Measurements from ENCODE around the gene CAB39L. TPM values are rescaled to one million over a fixed set of nuclear protein-coding genes. Genes with fewer than 3 reads are reported as not detected.

The CAB39L gene
- total RNA-seq, 1 donor from 2014 or later = 7.1 TPM

DNA sequence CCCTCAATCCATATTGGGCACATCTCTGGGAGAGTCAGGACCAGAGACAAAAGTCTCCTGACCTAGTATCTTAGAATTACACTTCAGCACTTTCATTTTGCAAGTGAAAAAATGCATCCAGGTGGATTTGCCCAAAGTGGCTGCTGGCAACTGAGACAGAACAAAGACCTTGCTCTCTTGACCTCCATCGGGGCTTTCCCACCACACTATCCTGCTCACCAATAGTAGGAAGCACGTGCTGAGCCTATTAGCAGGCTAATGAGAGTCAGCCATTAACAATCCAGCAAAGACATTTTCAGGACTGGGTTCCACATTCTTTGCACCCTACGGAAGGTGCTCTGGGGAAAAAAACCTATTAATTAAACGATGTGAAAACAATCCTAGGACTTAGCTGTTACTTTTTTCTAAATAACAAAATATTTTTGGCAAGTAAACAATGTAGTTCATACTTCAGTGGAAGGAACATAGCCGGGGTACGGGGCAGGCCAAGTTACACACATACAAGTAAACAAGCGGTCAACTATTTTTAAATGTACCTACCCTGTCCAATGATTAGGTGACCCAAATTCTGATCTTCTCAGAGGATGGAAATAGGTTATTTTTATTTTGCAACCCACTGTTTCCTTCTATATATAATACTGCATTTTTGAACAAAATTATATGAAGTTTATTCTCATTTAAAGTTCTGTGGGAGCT is 117.5 kb downstream of the CAB39L start:
- DNase-seq (ENCODE audit: low spot score) = no peak
- no peaks in the 10 kb centered on the region for H3K36me3 Mint-ChIP-seq (ENCODE audit: low read depth)
- peaks cover under 1% of the 10 kb centered on the region for H3K4me1 Mint-ChIP-seq (ENCODE audit: low read depth)

DNA sequence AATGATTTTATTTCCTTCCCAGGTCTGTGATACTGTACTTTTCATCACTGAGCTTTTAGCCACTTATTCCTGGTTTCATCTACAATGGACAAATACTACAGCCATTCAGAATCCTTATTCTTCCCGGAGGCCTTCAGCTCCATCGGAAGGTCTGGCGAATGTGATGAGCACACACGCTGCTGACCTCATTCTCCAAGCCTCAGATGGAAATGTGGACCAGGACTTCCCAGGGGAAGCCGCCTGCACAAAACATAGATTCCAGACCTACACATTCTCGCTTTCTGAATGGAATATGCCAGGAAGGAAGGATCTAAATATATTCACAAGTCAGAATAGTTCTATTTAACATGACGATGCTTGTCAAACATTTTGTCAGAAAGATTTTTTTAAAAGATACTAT is 120.5 kb downstream of the CAB39L start:
- H3K9me3 Mint-ChIP-seq = no peaks in the 10 kb centered on the region
- H3K4me3 Mint-ChIP-seq = no peak overlapping the region
- H3K4me1 Mint-ChIP-seq (ENCODE audit: low read depth) = peaks cover 10% of the 10 kb centered on the region
- H3K36me3 Mint-ChIP-seq (ENCODE audit: low read depth) = no peaks in the 10 kb centered on the region
- intact Hi-C loops (cut with micrococcal nuclease) = no loop called here
- no peaks in the 10 kb centered on the region for H3K27me3 Mint-ChIP-seq (ENCODE audit: insufficient read depth)
- H3K27ac Mint-ChIP-seq = no peak overlapping the region
- DNase-seq (ENCODE audit: low spot score) = no peak

More for the DNA sequence above, 117.5 kb downstream of the CAB39L start:
- no peaks in the 10 kb centered on the region for H3K9me3 Mint-ChIP-seq
- H3K27me3 Mint-ChIP-seq (ENCODE audit: insufficient read depth) = no peaks in the 10 kb centered on the region
- H3K27ac Mint-ChIP-seq = no peak overlapping the region
- intact Hi-C loops (cut with micrococcal nuclease) = no loop called here
- no peak overlapping the region for H3K4me3 Mint-ChIP-seq

DNA sequence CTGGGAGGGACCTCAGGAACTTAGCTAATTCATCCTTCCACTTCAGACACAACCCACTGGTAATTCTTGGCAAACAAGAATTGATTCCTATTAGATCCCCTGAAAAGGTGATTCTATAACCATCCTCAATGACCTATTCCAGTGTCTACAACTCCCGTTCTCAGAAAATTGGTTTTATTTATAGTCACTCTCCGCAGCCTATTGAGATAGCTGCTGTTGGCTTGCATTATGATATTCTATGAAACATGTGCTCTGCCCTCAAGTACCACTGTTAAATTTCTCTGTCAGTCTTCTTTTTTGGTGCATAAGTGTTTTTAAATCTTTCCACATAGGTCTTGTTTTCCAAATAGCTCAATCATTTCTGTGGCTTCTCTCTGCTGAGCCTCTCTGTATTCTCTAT is 121.2 kb downstream of the CAB39L start:
- peaks cover 10% of the 10 kb centered on the region for H3K4me1 Mint-ChIP-seq (ENCODE audit: low read depth)
- no peaks in the 10 kb centered on the region for H3K36me3 Mint-ChIP-seq (ENCODE audit: low read depth)
- no peak for DNase-seq (ENCODE audit: low spot score)
- no peaks in the 10 kb centered on the region for H3K27me3 Mint-ChIP-seq (ENCODE audit: insufficient read depth)
- no peak overlapping the region for H3K27ac Mint-ChIP-seq
- no peaks in the 10 kb centered on the region for H3K9me3 Mint-ChIP-seq
- intact Hi-C loops (cut with micrococcal nuclease) = no loop called here
- no peak overlapping the region for H3K4me3 Mint-ChIP-seq

DNA sequence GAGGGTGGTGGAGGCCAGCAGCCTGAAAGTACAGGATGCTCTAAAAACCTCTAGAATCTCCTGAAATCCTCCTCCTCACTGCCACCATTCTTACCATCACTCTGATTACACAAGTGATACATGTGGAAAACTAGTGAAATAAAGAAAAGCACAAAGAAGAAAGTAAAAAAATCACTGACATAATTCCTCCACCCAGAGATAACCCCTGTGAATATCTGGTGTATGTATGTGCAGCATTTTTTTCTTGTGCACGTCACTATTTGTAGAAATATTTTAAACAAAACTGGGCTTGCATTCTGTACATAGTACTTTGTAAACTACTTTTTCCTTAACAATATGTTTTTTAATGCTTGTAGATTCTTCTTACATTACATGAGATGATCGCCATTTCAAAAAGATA is 122.9 kb downstream of the CAB39L start:
- intact Hi-C loops (cut with micrococcal nuclease) = no loop called here

DNA sequence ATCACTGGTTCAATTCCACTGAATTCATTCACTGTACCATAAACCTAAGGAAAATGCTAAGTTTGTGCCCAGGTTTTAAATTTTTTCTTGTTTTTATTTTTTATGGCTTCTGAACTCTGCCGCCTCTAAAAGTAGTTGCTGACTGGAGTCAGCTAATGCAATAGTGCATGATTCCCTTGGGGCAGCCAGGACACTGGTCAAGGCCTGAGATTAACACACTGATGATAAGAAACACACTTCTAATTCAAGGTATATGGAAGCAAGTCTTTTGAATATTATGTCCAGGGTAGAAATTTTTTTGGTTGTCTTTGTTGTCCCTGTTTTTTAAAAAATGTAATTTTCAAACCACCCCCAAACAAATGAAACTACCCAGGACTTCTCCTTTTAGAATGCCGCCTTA is 123.9 kb downstream of the CAB39L start:
- Mint-ChIP-seq H3K9me3 (no peaks in the 10 kb centered on the region), H3K27me3 (ENCODE audit: insufficient read depth) (no peaks in the 10 kb centered on the region), H3K27ac (no peak overlapping the region), H3K4me3 (no peak overlapping the region), H3K4me1 (ENCODE audit: low read depth) (peaks cover 10% of the 10 kb centered on the region), H3K36me3 (ENCODE audit: low read depth) (no peaks in the 10 kb centered on the region)
- DNase-seq (ENCODE audit: low spot score) = no peak
- intact Hi-C loops (cut with micrococcal nuclease) = no loop called here

More for the DNA sequence above, 122.9 kb downstream of the CAB39L start:
- H3K36me3 Mint-ChIP-seq (ENCODE audit: low read depth) = no peaks in the 10 kb centered on the region
- H3K27me3 Mint-ChIP-seq (ENCODE audit: insufficient read depth) = no peaks in the 10 kb centered on the region
- H3K9me3 Mint-ChIP-seq = no peaks in the 10 kb centered on the region
- DNase-seq (ENCODE audit: low spot score) = no peak
- H3K27ac Mint-ChIP-seq = no peak overlapping the region
- no peak overlapping the region for H3K4me3 Mint-ChIP-seq
- H3K4me1 Mint-ChIP-seq (ENCODE audit: low read depth) = peaks cover 10% of the 10 kb centered on the region

DNA sequence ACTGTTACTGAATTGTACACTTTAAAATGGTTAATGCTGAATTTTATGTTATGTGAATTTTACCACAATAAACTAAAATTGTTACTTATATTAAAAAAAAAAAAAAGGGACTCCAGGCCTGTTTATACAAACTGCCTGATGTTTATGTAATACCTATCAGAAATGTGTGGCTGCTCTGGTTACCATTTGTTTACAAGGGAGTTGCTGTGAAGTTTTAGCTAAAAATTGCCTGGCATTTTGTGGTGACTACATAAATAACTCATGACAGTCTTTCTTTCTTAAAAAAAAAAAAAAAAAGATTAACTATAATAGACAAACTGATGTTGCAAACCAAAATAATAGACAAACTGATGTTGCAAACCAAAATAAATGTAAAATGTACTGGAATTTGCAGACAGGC is 124.3 kb downstream of the CAB39L start:
- H3K36me3 Mint-ChIP-seq (ENCODE audit: low read depth) = no peaks in the 10 kb centered on the region
- DNase-seq (ENCODE audit: low spot score) = no peak
- H3K27ac Mint-ChIP-seq = no peak overlapping the region
- H3K27me3 Mint-ChIP-seq (ENCODE audit: insufficient read depth) = no peaks in the 10 kb centered on the region
- peaks cover 10% of the 10 kb centered on the region for H3K4me1 Mint-ChIP-seq (ENCODE audit: low read depth)
- intact Hi-C loops (cut with micrococcal nuclease) = no loop called here
- H3K9me3 Mint-ChIP-seq = no peaks in the 10 kb centered on the region
- no peak overlapping the region for H3K4me3 Mint-ChIP-seq

DNA sequence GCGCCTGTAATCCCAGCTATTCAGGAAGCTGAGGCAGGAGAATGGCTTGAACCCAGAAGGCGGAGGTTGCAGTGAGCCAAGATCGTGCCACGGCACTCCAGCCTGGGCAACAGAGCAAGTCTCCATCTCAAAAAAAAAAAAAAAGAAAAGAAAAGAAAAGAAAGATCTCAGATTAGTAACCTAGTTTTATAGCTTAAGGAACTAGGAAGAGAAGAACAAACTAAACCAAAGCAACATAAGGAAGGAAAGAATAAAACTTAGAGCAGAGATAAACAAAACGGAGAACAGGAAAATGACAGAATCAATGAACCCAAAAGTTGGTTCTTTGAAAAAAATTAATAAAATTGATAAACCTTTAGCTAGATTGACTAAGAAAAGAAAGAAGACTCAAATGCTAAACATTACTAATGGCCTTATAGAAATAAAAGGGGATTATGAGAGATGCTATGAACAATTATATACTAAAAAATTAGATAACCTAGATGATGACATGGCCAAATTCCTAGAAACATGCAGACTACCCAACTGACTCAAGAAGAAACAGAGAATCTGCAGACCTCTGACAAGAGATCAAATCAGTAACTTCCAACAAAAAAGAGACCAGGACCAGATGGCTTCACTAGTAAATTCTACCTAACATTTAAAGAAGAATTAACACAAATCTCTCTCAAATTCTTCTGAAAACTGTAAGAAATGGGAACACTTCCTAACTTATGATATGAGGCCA is 127.9 kb downstream of the CAB39L start:
- no peak for DNase-seq (ENCODE audit: low spot score)
- intact Hi-C loops (cut with micrococcal nuclease) = no loop called here
- Mint-ChIP-seq H3K36me3 (ENCODE audit: low read depth) (no peaks in the 10 kb centered on the region), H3K27ac (no peak overlapping the region), H3K4me3 (no peak overlapping the region), H3K9me3 (no peaks in the 10 kb centered on the region), H3K4me1 (ENCODE audit: low read depth) (peaks cover 15% of the 10 kb centered on the region), H3K27me3 (ENCODE audit: insufficient read depth) (no peaks in the 10 kb centered on the region)

DNA sequence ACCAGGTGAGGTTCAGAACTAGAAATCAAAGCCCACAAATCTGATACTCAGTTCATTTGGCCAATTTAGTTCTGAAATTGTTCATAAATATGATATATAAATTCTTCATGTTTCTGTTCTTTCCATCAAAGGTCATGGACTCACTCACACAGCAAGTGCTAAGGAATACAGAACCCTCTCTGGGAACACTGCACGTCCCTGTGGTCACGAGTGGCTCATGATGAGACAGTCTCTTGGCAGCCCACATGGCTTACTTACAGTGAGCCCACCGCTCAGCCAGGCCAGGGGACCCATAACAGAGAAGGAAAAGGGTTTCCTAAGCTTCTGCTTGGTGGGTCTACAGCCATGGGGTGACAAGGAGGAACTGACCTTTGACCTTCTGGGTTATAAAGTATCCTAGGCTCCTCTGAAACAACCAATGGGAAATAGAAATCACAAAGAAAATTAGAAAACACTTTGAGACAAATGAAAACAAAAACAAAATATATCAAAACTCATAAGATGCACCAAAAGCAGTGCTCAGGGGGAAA is 128.8 kb downstream of the CAB39L start:
- no peaks in the 10 kb centered on the region for H3K27me3 Mint-ChIP-seq (ENCODE audit: insufficient read depth)
- intact Hi-C loops (cut with micrococcal nuclease) = no loop called here
- peaks cover 11% of the 10 kb centered on the region for H3K4me1 Mint-ChIP-seq (ENCODE audit: low read depth)
- no peaks in the 10 kb centered on the region for H3K36me3 Mint-ChIP-seq (ENCODE audit: low read depth)
- H3K9me3 Mint-ChIP-seq = no peaks in the 10 kb centered on the region
- H3K27ac Mint-ChIP-seq = no peak overlapping the region
- DNase-seq (ENCODE audit: low spot score) = no peak
- H3K4me3 Mint-ChIP-seq = no peak overlapping the region

DNA sequence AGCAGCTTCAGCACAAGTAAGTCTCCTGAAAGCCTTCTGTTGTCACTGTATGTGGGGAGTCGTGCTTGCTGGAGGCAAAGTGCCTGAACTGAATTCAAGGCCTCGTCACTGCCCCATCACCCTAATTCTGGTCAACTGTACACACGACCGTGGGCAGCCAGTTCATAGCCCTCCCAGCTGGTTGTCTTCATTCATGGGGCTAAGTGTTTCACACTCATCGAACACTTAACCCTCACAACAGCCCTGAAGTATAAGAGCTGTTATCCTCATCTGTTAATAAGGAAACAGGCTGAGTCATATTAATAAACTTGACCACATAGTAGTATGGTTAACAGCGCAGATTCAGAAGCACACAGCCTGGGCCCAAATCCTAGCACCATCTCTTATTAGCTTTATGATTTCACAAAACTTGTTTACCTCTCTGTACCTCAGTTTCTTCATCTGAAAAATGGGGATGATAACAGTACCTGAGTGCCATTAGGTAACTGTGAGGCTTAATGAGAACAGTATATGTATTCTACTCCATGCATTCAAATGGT is 129.5 kb downstream of the CAB39L start:
- Mint-ChIP-seq H3K27me3 (ENCODE audit: insufficient read depth) (no peaks in the 10 kb centered on the region), H3K36me3 (ENCODE audit: low read depth) (no peaks in the 10 kb centered on the region), H3K4me1 (ENCODE audit: low read depth) (peaks cover 11% of the 10 kb centered on the region), H3K9me3 (no peaks in the 10 kb centered on the region), H3K27ac (no peak overlapping the region), H3K4me3 (no peak overlapping the region)
- intact Hi-C loops (cut with micrococcal nuclease) = no loop called here
- no peak for DNase-seq (ENCODE audit: low spot score)

DNA sequence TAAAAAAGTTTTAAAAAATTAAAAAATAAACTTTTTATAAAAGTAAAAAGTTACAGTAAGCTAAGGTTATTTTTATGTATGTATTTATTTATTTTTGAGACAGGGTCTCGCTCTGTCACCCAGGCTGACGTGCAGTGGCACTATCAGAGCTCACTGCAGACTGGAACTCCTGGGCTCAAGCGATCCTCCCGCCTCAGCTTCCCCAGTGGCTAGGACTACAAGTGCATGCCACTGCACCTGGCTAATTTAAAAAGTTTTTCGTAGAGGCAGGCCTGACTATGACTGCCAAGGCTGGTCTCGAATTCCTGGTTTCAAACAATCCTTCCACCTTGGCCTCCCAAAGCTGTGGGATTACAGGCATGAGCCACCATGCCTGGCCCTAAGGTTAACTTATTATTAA is 132.0 kb downstream of the CAB39L start:
- Mint-ChIP-seq H3K4me1 (ENCODE audit: low read depth) (peaks cover 11% of the 10 kb centered on the region), H3K27me3 (ENCODE audit: insufficient read depth) (no peaks in the 10 kb centered on the region)
- DNase-seq (ENCODE audit: low spot score) = no peak

DNA sequence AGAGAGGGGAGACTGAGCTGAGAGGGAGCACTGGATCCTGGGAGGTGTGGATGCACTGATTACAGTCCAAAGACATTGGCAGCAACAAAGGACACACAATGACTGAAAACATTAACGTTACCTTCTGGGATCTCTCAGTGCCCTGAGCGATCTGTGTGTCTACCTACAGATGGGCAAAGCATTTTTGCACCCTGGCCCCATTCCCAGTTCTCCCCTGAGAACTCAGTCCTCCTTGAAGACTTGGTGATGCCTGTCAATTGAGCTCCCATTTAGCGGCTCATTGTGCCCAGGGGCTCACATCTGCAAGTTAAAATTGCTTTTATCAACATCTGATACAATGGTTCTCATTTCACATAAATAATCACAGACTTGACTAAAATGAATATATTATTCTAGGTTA is 133.6 kb downstream of the CAB39L start:
- intact Hi-C loops (cut with micrococcal nuclease) = no loop called here
- no peaks in the 10 kb centered on the region for H3K9me3 Mint-ChIP-seq
- H3K27ac Mint-ChIP-seq = no peak overlapping the region
- H3K27me3 Mint-ChIP-seq (ENCODE audit: insufficient read depth) = no peaks in the 10 kb centered on the region
- no peaks in the 10 kb centered on the region for H3K36me3 Mint-ChIP-seq (ENCODE audit: low read depth)
- no peak for DNase-seq (ENCODE audit: low spot score)
- H3K4me1 Mint-ChIP-seq (ENCODE audit: low read depth) = peaks cover 11% of the 10 kb centered on the region
- no peak overlapping the region for H3K4me3 Mint-ChIP-seq

More for the DNA sequence above, 132.0 kb downstream of the CAB39L start:
- H3K27ac Mint-ChIP-seq = no peak overlapping the region
- H3K9me3 Mint-ChIP-seq = no peaks in the 10 kb centered on the region
- intact Hi-C loops (cut with micrococcal nuclease) = no loop called here
- H3K4me3 Mint-ChIP-seq = no peak overlapping the region
- H3K36me3 Mint-ChIP-seq (ENCODE audit: low read depth) = no peaks in the 10 kb centered on the region

DNA sequence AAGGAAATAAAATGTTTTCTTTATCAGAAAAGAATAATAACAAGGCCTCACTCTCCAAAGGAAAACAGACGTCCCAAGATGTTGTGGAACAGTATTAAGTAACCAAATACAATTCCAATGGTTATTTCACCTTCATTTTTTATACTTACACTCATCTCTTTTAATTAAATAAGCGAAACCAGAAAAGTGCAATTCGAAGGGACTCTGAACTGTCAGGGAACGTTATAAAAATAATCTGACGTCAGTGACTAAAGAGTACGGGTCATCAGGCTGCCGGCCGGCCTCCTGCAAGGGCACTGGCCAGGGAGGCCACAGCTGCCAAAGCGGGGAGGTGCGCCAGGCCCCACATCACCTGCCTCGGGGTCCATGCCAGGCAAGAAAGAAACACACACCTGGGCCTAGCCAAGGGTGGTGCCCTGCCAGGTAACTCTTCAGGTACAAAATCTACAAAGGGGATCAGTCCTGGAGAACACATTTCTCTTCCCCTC is 134.9 kb downstream of the CAB39L start:
- H3K4me3 Mint-ChIP-seq = no peak overlapping the region

More for the DNA sequence above, 134.9 kb downstream of the CAB39L start:
- intact Hi-C loops (cut with micrococcal nuclease) = no loop called here
- H3K27ac Mint-ChIP-seq = no peak overlapping the region
- H3K9me3 Mint-ChIP-seq = no peaks in the 10 kb centered on the region
- no peaks in the 10 kb centered on the region for H3K36me3 Mint-ChIP-seq (ENCODE audit: low read depth)
- no peak for DNase-seq (ENCODE audit: low spot score)
- H3K4me1 Mint-ChIP-seq (ENCODE audit: low read depth) = peaks cover 6% of the 10 kb centered on the region
- no peaks in the 10 kb centered on the region for H3K27me3 Mint-ChIP-seq (ENCODE audit: insufficient read depth)

All from activated T-helper 1 cell treated with anti-CD3 and anti-CD28 coated beads, Interleukin-12 subunit alpha, Interleukin-12 subunit beta, Interleukin-2, Interleukin-4 antibody, amounts not matched to agents 30 ng/mL and 10 ng/mL and 1 ng/mL, durations not matched to agents 14 hours and 24 hours and 36 hours (primary cell).